WTC11 (cell line): Measurements from ENCODE around the gene HDAC9. TPM values are rescaled to one million over a fixed set of nuclear protein-coding genes. Genes with fewer than 3 reads are reported as not detected.

Source experiments
- ATAC-seq: fragments of 200-7000 bp; cut with Tn5 transposase; 2 replicates; pipeline ENCODE4 v1.10.0; 2021; ENCODE audit warnings: mild to moderate bottlenecking, moderate library complexity
- CTCF ChIA-PET: fragments of 300-600 bp; sonication (Branson Sonifier 250); formaldehyde crosslinking; loops from one replicate; lab custom pipeline; 2021; ENCODE audit warnings: antibody characterized with exemption; lab: Charles Lee
- POLR2A ChIA-PET: fragments of 350-600 bp; sonication (Branson Sonifier 250); formaldehyde crosslinking; loops from one replicate; lab custom pipeline; 2021; ENCODE audit warnings: antibody characterized with exemption; lab: Charles Lee
- DNase-seq: peaks from one replicate; pipeline ENCODE4 v3.0.0; 2021; ENCODE audit warnings: low spot score
- H3K27ac Mint-ChIP-seq: 2 replicates; pipeline ENCODE4 v1.8.0; 2021; ENCODE audit warnings: mixed read lengths
- H3K27me3 Mint-ChIP-seq: 2 replicates; pipeline ENCODE4 v1.8.0; 2021; ENCODE audit warnings: low read depth, mild to moderate bottlenecking, moderate library complexity, mixed read lengths
- H3K36me3 Mint-ChIP-seq: 2 replicates; pipeline ENCODE4 v1.8.0; 2021; ENCODE audit warnings: mixed read lengths
- H3K4me1 Mint-ChIP-seq: 2 replicates; pipeline ENCODE4 v1.8.0; 2022; ENCODE audit warnings: mixed read lengths
- H3K4me3 Mint-ChIP-seq: 2 replicates; pipeline ENCODE4 v1.8.0; 2021; ENCODE audit warnings: mild to moderate bottlenecking, moderate library complexity, mixed read lengths
- H3K9me3 Mint-ChIP-seq: 2 replicates; pipeline ENCODE4 v1.8.0; 2021; ENCODE audit warnings: mixed read lengths
- AFF4 ChIP-seq: sonication (generic); formaldehyde crosslinking; IDR thresholded peaks from 2 replicates; pipeline ENCODE4 v1.8.1; 2023; ENCODE audit warnings: mild to moderate bottlenecking, missing genetic modification reagents, borderline replicate concordance
- ATF3 ChIP-seq: sonication (generic); formaldehyde crosslinking; conservative IDR thresholded peaks from 2 replicates; pipeline ENCODE4 v1.8.1; 2022; ENCODE audit warnings: mild to moderate bottlenecking, missing genetic modification reagents
- CBFB ChIP-seq: sonication (generic); formaldehyde crosslinking; IDR thresholded peaks from 2 replicates; pipeline ENCODE4 v1.8.1; 2022; ENCODE audit warnings: mild to moderate bottlenecking, low read depth, missing genetic modification reagents
- ERG ChIP-seq: fragments of 250-450 bp; sonication (Bioruptor Pico); IDR thresholded peaks from 2 replicates; pipeline ENCODE4 v1.8.0; 2021; ENCODE audit warnings: mild to moderate bottlenecking
- ESRRA ChIP-seq: sonication (generic); formaldehyde crosslinking; IDR thresholded peaks from 2 replicates; pipeline ENCODE4 v1.8.1; 2022; ENCODE audit warnings: mild to moderate bottlenecking, missing genetic modification reagents, borderline replicate concordance
- FOXJ3 ChIP-seq: sonication (generic); formaldehyde crosslinking; IDR thresholded peaks from 2 replicates; pipeline ENCODE4 v1.9.0; 2021; ENCODE audit warnings: missing genetic modification reagents, mild to moderate bottlenecking, borderline replicate concordance
- FOXK1 ChIP-seq: sonication (generic); formaldehyde crosslinking; IDR thresholded peaks from 2 replicates; pipeline ENCODE4 v1.8.0; 2022; ENCODE audit warnings: mild to moderate bottlenecking, moderate library complexity, missing genetic modification reagents
- GRHL2 ChIP-seq: fragments of 250-450 bp; sonication (Bioruptor Pico); IDR thresholded peaks from 2 replicates; pipeline ENCODE4 v1.8.0; 2022; ENCODE audit warnings: mild to moderate bottlenecking, moderate library complexity; ENCODE audit not compliant: insufficient replicate concordance, severe bottlenecking
- GTF2I ChIP-seq: fragments of 250-450 bp; sonication (Bioruptor Pico); conservative IDR thresholded peaks from 2 replicates; pipeline ENCODE4 v1.4.0; 2021; ENCODE audit warnings: mild to moderate bottlenecking
- HMGXB4 ChIP-seq: sonication (generic); formaldehyde crosslinking; IDR thresholded peaks from 2 replicates; pipeline ENCODE4 v1.8.1; 2023; ENCODE audit warnings: mild to moderate bottlenecking, moderate library complexity, missing genetic modification reagents
- JUN ChIP-seq: sonication (generic); formaldehyde crosslinking; IDR thresholded peaks from 2 replicates; pipeline ENCODE4 v1.8.0; 2023; ENCODE audit warnings: mild to moderate bottlenecking, missing genetic modification reagents
- MXD4 ChIP-seq: fragments of 250-450 bp; sonication (Bioruptor Pico); IDR thresholded peaks from 2 replicates; pipeline ENCODE4 v1.8.0; 2021; ENCODE audit warnings: mild to moderate bottlenecking, moderate library complexity, borderline replicate concordance
- NR2C2 ChIP-seq: sonication (generic); formaldehyde crosslinking; IDR thresholded peaks from 2 replicates; pipeline ENCODE4 v1.8.0; 2022; ENCODE audit warnings: mild to moderate bottlenecking, missing genetic modification reagents
- NR3C1 ChIP-seq: sonication (generic); formaldehyde crosslinking; conservative IDR thresholded peaks from 2 replicates; pipeline ENCODE4 v1.8.1; 2023; ENCODE audit warnings: low read depth, mild to moderate bottlenecking, missing genetic modification reagents
- SMAD3 ChIP-seq: sonication (generic); formaldehyde crosslinking; IDR thresholded peaks from 2 replicates; pipeline ENCODE4 v1.8.0; 2022; ENCODE audit warnings: missing genetic modification reagents, mild to moderate bottlenecking, borderline replicate concordance
- SMAD4 ChIP-seq: sonication (generic); formaldehyde crosslinking; IDR thresholded peaks from 2 replicates; pipeline ENCODE4 v1.8.0; 2022; ENCODE audit warnings: mild to moderate bottlenecking, missing genetic modification reagents
- ZBTB21 ChIP-seq: sonication (generic); formaldehyde crosslinking; IDR thresholded peaks from 2 replicates; pipeline ENCODE4 v1.8.1; 2023; ENCODE audit warnings: mild to moderate bottlenecking, missing genetic modification reagents, borderline replicate concordance
- ZNF121 ChIP-seq: sonication (generic); formaldehyde crosslinking; IDR thresholded peaks from 2 replicates; pipeline ENCODE4 v1.8.0; 2023; ENCODE audit warnings: missing genetic modification reagents
- ZNF281 ChIP-seq: sonication (generic); formaldehyde crosslinking; IDR thresholded peaks from 2 replicates; pipeline ENCODE4 v1.8.0; 2023; ENCODE audit warnings: mild to moderate bottlenecking, missing genetic modification reagents
- ZNF396 ChIP-seq: fragments of 250-450 bp; sonication (Bioruptor Pico); IDR thresholded peaks from 2 replicates; pipeline ENCODE4 v1.8.0; 2021; ENCODE audit warnings: mild to moderate bottlenecking, moderate library complexity, borderline replicate concordance
- ZNF416 ChIP-seq: fragments of 250-450 bp; sonication (Bioruptor Pico); IDR thresholded peaks from 2 replicates; pipeline ENCODE4 v1.9.0; 2021; ENCODE audit warnings: mild to moderate bottlenecking, inconsistent platforms
- total RNA-seq: library from RNA; stranded (reverse); gene quantifications from 3 replicates; pipeline ENCODE4 v1.2.3, GENCODE V29; 2021
- TF ChIP-seq, protein P1 (sequence below): sonication (generic); formaldehyde crosslinking; IDR thresholded peaks from 2 replicates; pipeline ENCODE4 v1.8.0; 2022; ENCODE audit warnings: mild to moderate bottlenecking, missing genetic modification reagents
- TF ChIP-seq, protein P2 (sequence below): sonication (generic); formaldehyde crosslinking; IDR thresholded peaks from 2 replicates; pipeline ENCODE4 v1.8.0; 2022; ENCODE audit warnings: mild to moderate bottlenecking, missing genetic modification reagents

HDAC9 gene
- total RNA-seq, 1 experiment from 2014 or later: 18.8 TPM

GRCh38 chr7:18694911-18695310 lies 199.4 kb downstream of the HDAC9 start (continued):
- no peak for TF ChIP-seq SMAD4 (CRISPR knock-in tag)
- no peak for TF ChIP-seq ESRRA
- TF ChIP-seq HMGXB4 (CRISPR knock-in tag): no peak
- no peak for TF ChIP-seq ZNF121 (CRISPR knock-in tag)
- TF ChIP-seq AFF4 (CRISPR knock-in tag): no peak
- no peak for TF ChIP-seq CBFB (CRISPR knock-in tag)
- no peak for TF ChIP-seq FOXK1 (CRISPR knock-in tag)

DNA sequence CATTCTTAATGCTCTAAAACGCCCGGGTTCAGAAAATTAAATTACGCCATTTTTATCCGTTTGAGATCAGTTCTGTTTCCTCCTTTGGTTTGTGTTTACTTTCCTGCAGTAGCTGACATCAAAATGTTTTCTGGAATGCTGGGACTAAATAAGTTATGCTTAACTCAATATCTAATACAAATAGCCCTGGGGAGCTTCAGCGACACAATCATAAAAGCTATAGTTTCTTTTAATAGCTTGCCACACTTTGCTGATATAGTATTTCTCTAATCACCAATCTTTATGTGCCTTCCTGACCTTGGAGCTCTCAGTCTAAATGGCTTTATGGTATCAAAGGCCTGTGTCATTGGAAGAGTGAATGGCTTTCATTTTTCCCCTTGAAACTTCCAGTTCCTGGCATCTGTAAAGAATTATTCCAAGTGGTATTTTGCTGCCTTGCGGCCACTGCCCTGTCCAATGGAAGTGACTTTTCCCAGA lies 202.7 kb downstream of the HDAC9 start:
- POLR2A ChIA-PET: no interaction called here

DNA sequence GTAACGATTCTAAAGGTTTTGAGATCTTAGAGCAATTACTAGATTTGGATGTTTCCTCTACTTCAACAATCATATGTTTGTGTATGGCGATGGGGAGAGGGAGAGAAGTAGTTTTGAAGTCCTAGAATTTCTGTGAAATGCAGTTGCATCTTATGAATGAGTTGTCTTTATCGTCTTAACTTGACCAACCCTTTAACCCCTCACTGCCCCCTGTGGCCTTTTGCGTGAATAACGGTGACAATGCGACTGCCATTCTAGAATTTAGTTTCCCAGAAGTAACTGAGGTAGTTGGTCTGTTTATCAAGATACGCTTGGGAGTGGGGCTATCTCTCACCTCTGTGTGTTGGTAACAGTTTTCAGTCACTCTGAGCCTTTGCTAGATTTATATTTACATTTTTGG lies 204.6 kb downstream of the HDAC9 start:
- POLR2A ChIA-PET: interaction anchor here (0.6 kb wide), 2 partner anchors 15 to 355 kb away, joined by 3 to 4 read pairs; no protein-coding TSS in a partner anchor
- DNase-seq (peak; percentile 42), ATAC-seq (peak; percentile 86)
- no peak overlapping the region for H3K27ac Mint-ChIP-seq
- H3K9me3 Mint-ChIP-seq: no peaks in the 10 kb centered on the region
- no peaks in the 10 kb centered on the region for H3K27me3 Mint-ChIP-seq
- H3K36me3 Mint-ChIP-seq: no peaks in the 10 kb centered on the region
- H3K4me1 Mint-ChIP-seq: peaks cover 5% of the 10 kb centered on the region; the same call in 1 of the 2 replicates
- CTCF ChIA-PET: interaction anchor here (0.7 to 1.1 kb wide), 2 partner anchors 13 to 34 kb away, joined by 3 to 5 read pairs; no protein-coding TSS in a partner anchor
- H3K4me3 Mint-ChIP-seq: no peak overlapping the region
- TF ChIP-seq ZNF121 (CRISPR knock-in tag) (no peak), NR3C1 (CRISPR knock-in tag) (no peak), ZBTB21 (no peak), GTF2I (CRISPR knock-in tag) (no peak), JUN (CRISPR knock-in tag) (no peak), ZNF281 (CRISPR knock-in tag) (no peak), MXD4 (CRISPR knock-in tag) (no peak), ZNF396 (CRISPR knock-in tag) (no peak)
- TF ChIP-seq, protein P1, sequence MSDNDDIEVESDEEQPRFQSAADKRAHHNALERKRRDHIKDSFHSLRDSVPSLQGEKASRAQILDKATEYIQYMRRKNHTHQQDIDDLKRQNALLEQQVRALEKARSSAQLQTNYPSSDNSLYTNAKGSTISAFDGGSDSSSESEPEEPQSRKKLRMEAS (CRISPR knock-in tag): no peak

More for the DNA sequence above, 202.7 kb downstream of the HDAC9 start:
- no peaks in the 10 kb centered on the region for H3K27me3 Mint-ChIP-seq
- no peak for DNase-seq
- TF ChIP-seq ERG (CRISPR knock-in tag): no peak
- TF ChIP-seq ATF3 (CRISPR knock-in tag): no peak
- no peak for TF ChIP-seq FOXJ3 (CRISPR knock-in tag)
- no peak for TF ChIP-seq NR2C2
- TF ChIP-seq SMAD3: no peak
- TF ChIP-seq NR3C1 (CRISPR knock-in tag): no peak
- TF ChIP-seq ZNF416 (CRISPR knock-in tag): no peak
- TF ChIP-seq, protein P2, sequence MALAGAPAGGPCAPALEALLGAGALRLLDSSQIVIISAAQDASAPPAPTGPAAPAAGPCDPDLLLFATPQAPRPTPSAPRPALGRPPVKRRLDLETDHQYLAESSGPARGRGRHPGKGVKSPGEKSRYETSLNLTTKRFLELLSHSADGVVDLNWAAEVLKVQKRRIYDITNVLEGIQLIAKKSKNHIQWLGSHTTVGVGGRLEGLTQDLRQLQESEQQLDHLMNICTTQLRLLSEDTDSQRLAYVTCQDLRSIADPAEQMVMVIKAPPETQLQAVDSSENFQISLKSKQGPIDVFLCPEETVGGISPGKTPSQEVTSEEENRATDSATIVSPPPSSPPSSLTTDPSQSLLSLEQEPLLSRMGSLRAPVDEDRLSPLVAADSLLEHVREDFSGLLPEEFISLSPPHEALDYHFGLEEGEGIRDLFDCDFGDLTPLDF (CRISPR knock-in tag): no peak
- no peak for TF ChIP-seq GRHL2 (CRISPR knock-in tag)
- H3K36me3 Mint-ChIP-seq: no peaks in the 10 kb centered on the region
- no peak for ATAC-seq
- CTCF ChIA-PET: no interaction called here
- no peaks in the 10 kb centered on the region for H3K9me3 Mint-ChIP-seq
- H3K27ac Mint-ChIP-seq: no peak overlapping the region
- no peak overlapping the region for H3K4me3 Mint-ChIP-seq
- H3K4me1 Mint-ChIP-seq: peaks cover 5% of the 10 kb centered on the region; the same call in 1 of the 2 replicates
